ENCODE results near the gene LEKR1.

LEKR1 gene

GRCh38 chr3:156987946-156988345 lies 161.8 kb downstream of the LEKR1 start:
- no peak for DNase-seq

- DNase-seq, result peak; percentile 17
These were observed 171.2 kb downstream of the LEKR1 start for GRCh38 chr3:156997351-156997750.

- DNase-seq, result no peak
These were observed 175.2 kb downstream of the LEKR1 start for GRCh38 chr3:157001221-157001957.

- DNase-seq, result no peak
These were observed 195.5 kb downstream of the LEKR1 start for GRCh38 chr3:157021679-157022078.

GRCh38 chr3:157023226-157023625 lies 197.1 kb downstream of the LEKR1 start:
- DNase-seq, result no peak

GRCh38 chr3:157026091-157026490 lies 199.9 kb downstream of the LEKR1 start:
- DNase-seq, result no peak

GRCh38 chr3:157027861-157028745 lies 201.9 kb downstream of the LEKR1 start:
- no peak for DNase-seq

- DNase-seq, result no peak
These were observed 203.2 kb downstream of the LEKR1 start for GRCh38 chr3:157029365-157029790.

- DNase-seq, result no peak
These were observed 204.6 kb downstream of the LEKR1 start for GRCh38 chr3:157030712-157031111.

- no peak for DNase-seq
These were observed 206.8 kb downstream of the LEKR1 start for GRCh38 chr3:157033001-157033400.

- no peak for DNase-seq
These were observed 214.3 kb downstream of the LEKR1 start for GRCh38 chr3:157040456-157040855.

- no peak for DNase-seq
These were observed 216.1 kb downstream of the LEKR1 start for GRCh38 chr3:157042226-157042625.

GRCh38 chr3:157043771-157044170 lies 217.6 kb downstream of the LEKR1 start:
- peak; percentile 27 for DNase-seq

- DNase-seq, result no peak
These were observed 219.2 kb downstream of the LEKR1 start for GRCh38 chr3:157045238-157045850.

GRCh38 chr3:157046520-157046919 lies 220.4 kb downstream of the LEKR1 start:
- no peak for DNase-seq

GRCh38 chr3:157051055-157051454 lies 224.9 kb downstream of the LEKR1 start:
- no peak for DNase-seq

- DNase-seq, result no peak
These were observed 225.4 kb downstream of the LEKR1 start for GRCh38 chr3:157051591-157051990.

- no peak for DNase-seq
These were observed 229.9 kb downstream of the LEKR1 start for GRCh38 chr3:157056035-157056434.

GRCh38 chr3:157058392-157059071 lies 232.4 kb downstream of the LEKR1 start:
- no peak for DNase-seq

GRCh38 chr3:157059181-157059580 lies 233.0 kb downstream of the LEKR1 start:
- DNase-seq, result no peak

GRCh38 chr3:157059661-157060060 lies 233.5 kb downstream of the LEKR1 start:
- DNase-seq, result no peak

- DNase-seq, result no peak
These were observed 235.1 kb downstream of the LEKR1 start for GRCh38 chr3:157061265-157061664.

GRCh38 chr3:157063469-157063868 lies 237.3 kb downstream of the LEKR1 start:
- no peak for DNase-seq

All from fibroblast of skin of abdomen (primary cell).